CD4-positive, alpha-beta T cell treated with Interleukin-10 for 1 hour (primary cell): ENCODE results near the gene NR1I3.

Experiments used
- DNase-seq: peaks from one replicate; pipeline ENCODE4 v3.0.0-alpha.2; 2020

Gene NR1I3

DNA sequence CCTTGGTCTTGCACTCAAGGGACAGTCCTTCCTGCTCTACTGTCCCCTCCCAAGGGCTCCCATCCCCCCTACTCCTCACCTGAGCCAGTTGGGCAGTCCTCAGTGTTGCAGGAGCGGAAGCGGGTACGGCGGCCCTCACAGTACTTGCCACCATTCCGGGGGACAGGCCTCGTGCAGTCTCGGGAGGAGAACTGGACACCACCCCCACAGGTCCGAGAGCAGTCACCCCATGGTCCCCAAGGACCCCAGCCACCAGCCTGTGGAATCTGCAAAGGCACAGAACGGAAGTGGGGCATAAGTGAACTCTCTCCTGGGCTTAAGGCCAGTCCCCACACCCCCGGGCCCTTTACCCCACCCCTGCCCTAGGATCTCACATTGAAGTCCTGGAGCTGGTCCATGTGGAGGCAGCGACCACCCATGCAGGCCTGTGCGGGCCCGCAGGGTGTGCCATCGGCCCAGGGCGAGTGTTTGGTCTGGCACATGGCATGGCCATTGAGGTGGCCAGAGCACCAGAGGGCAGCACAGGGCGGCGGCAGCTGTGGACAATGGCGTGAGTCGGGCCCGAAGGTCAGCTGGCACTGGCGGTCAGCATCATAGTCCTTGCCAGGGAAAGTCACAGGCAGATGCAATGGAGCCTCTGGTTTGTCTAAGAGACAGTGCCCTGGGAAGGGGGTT is 44.3 kb downstream of the NR1I3 start:
- DNase-seq: no peak

DNA sequence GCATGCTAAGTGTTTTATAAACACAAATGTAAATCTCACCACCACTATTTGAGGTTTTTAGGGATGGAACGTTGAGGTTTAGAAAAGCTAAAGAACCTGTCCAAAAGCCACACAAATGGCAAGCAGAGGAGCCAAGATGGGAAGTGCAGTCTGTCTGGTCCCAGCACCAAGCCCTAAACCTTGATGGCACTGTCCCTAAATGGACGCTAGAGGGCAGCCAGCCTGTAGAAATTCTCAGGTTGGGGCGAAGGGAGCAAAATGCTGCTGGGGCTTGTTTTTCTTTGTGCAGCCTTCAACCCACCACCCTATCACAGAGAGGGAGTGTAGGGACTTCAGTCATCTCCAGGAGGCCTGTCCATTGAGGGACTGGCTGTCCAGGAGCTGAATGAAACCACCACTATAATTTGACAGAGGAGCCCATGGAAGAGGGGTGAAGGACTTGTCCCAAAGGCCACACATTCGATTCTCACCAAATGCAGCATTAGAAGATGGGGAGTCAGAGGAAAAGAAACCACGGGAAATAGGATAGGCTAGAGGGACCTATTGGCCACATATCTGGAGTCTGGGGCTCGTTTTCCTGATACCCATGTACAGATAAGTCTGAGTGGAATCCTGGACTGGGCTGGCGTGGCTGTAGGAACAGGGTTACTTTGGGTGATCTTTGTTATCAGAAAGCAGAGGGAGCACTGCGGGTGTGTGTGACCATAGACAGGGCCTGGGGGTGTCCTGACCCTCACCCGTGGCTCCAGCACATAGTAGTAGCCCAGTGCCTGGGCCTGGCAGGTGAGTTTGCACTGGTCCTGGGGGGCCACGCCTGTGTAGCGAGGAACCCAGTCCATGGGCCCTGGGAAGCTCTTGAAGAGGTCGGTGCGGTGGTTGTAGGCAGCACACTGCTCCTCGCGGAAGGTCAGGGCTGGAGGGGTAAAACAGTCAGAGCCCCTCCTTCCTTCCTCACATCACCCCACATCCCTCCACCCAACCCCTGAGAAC is 45.2 kb downstream of the NR1I3 start:
- peak; percentile 83 for DNase-seq

DNA sequence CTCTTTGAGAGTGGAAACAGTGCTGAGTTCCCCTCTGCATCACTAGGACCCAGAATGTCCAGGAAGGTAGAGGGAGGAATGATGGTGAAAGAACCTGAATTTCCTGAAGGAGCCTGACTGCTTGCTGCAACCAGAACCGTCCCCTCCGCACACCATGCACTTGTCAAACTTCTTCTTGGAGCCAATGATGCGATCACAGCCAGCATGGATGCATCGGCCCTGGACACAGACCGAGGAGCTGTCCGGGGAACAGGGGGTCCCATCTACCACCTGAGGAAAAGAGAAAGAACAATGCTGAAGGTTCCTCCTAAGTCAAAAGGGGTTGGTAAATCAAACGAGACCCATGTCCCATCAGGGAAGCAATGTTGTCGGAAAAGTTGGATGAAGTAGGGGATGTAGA is 46.0 kb downstream of the NR1I3 start:
- DNase-seq: no peak

DNA sequence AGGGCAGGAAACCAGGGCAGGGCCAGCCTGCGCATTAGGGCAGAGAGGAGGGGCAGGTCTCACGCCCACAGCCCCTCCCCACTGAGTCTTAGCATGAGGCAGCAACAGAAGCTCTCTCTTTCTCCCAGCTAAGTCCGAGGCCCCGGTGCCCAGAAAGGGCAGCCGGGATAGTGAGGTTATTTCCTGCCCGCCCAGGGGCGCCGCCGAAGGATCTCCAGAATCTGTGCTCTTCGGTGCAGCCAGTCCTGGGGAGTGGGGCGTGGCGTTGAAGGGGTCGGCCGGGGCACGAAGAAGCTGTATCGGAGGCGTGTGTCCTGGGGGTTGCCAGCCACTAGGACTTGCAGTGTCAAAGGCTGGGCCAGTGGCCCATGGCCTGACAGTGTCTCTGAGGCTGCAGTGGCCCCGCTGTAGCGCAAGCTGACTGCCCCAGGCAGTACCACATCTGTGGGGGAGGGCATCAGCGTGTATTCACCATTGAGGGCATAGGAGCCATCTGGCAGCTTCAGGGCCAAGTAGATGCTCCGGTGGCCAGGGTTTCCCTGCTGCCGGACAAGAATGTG is 47.0 kb downstream of the NR1I3 start:
- DNase-seq: no peak

DNA sequence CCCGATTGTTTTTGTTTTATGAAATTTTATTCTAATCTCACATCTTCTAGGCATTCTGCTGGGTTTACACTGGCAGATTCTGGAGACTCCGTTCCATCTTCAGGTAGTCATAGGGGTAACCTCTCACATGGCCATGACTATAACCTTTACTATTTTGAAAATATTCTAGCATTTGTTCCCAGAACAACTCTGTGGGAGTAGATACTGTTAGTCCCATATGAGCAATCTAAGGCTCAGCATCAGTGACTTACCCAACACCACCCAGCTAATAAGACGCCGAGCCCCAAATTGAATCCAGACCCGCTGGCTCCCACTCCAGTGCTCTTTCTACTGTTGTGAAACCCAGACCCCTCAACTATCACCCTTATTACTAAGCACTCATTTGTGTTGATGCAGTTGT is 49.0 kb downstream of the NR1I3 start:
- no peak for DNase-seq

- no peak for DNase-seq
These were observed 49.6 kb downstream of the NR1I3 start for GRCh38 chr1:161188381-161188780.

- DNase-seq: no peak
These were observed 50.7 kb downstream of the NR1I3 start for GRCh38 chr1:161187311-161187710.

DNA sequence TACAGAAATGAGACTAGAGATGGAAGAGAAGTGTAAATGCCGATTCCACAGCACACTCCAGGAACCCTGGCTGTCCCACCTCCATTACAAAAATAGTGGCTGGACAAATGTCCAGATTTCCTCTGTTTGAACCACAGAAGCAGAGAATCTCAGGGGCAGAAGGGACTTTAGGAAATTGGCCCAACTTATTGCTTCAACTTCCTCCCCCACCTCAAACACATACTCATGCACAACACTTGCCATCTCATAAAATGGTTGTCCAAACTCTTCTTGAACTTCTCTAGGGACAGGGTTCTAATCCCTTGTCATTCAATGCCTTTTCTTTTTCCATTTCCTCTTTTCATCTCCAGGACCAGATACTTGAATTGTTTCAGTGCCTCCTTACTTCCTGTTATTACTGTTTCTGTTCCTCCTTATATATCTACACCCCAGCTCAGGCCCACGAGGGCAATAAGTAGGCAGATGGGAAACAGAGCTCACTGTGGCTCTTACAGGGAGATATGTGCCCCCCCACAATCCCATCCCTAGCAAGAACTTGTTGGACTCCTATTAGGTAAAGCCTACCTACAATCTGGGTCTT is 52.2 kb downstream of the NR1I3 start:
- DNase-seq: no peak

- DNase-seq: peak; percentile 92
These were observed 52.7 kb downstream of the NR1I3 start for GRCh38 chr1:161185282-161185682.

GRCh38 chr1:161182214-161182613 is 55.8 kb downstream of the NR1I3 start:
- peak; percentile 78 for DNase-seq

GRCh38 chr1:161180639-161181038 is 57.4 kb downstream of the NR1I3 start:
- DNase-seq: peak; percentile 35

GRCh38 chr1:161179698-161180097 is 58.3 kb downstream of the NR1I3 start:
- no peak for DNase-seq
